GM23248 (cell line): ENCODE results near the gene C1orf35.

Source experiments
- EZH2 ChIP-seq: fragments of 200-600 bp; sonication (generic); IDR thresholded peaks from 2 replicates; pipeline ENCODE4 v1.6.1; 2018; ENCODE audit warnings: antibody characterized with exemption, mild to moderate bottlenecking; ENCODE audit not compliant: insufficient read depth, poor library complexity, severe bottlenecking
- EZH2phosphoT487 ChIP-seq: fragments of 200-600 bp; sonication (generic); IDR thresholded peaks from 2 replicates; pipeline ENCODE4 v1.6.1; 2018; ENCODE audit warnings: antibody characterized with exemption, moderate library complexity, mild to moderate bottlenecking, low read depth; ENCODE audit not compliant: insufficient read depth

DNA sequence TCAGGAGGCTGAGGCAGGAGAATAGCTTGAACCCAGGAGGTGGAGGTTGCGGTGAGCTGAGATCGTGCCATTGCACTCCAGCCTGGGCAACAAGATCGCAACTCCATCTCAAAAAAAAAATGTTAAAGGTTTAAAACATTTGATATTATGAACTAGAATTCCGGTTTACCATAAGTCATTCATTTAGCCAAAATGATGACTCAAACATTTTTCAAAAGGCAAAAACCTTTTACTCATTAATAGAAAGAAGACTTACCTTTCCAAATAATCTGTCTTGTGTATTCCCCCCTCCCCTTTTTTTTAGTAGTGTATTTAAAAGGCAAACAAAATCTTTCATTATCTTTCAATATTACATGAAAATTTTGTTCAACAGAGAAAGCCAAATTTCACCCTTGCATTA, 14.2 kb upstream of the C1orf35 start:
- TF ChIP-seq EZH2 (no peak), EZH2phosphoT487 (no peak)
